GM06990 (cell line): Measurements from ENCODE around the gene DNAJB14.

Source experiments
- DNase-seq: peaks from one replicate; pipeline ENCODE4 v3.0.0-alpha.2; 2011; ENCODE audit not compliant: insufficient read length; ENCODE audit errors: extremely low read depth
- H3K27me3 ChIP-seq: replicated peaks from 2 replicates; pipeline ENCODE4 v1.6.0; 2011; ENCODE audit warnings: low read length; ENCODE audit not compliant: control insufficient read depth, insufficient read depth
- H3K36me3 ChIP-seq: 2 replicates; pipeline ENCODE4 v1.5.1; 2011; ENCODE audit warnings: low read length; ENCODE audit not compliant: control insufficient read depth, insufficient read depth
- H3K4me3 ChIP-seq: replicated peaks from 2 replicates; pipeline ENCODE4 v1.5.1; 2011; ENCODE audit warnings: low read depth, mild to moderate bottlenecking, control low read depth, low read length
- TF ChIP-seq, protein P1 (sequence below): IDR thresholded peaks from 2 replicates; pipeline ENCODE4 v1.5.1; 2011; ENCODE audit warnings: low read length, control low read depth, mild to moderate bottlenecking, inconsistent platforms; ENCODE audit not compliant: insufficient read depth, poor library complexity, severe bottlenecking

DNAJB14 gene

DNA sequence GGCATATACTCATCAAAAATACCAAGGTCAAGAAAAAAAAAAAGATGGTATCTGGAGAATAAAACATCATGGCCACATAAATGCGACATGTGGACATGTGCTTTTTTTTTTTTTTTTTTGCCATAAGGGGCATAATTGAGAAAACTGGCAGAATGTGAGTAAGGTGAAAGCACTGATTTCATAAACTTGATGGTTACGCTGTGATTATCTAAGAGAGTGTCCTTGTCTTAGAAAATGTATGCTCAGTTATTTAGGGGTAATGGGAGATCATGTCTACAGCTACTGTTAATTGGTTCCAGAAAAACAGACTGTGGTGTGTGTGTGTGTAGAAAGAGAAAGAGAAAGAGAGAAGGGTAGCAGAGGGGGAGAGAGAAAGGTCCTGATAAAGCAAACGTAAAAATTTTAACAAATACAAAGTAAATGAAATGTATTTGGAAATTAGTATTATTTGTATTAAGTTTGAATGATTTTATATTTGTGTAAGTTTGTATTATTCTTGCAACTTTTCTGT, 8.1 kb downstream of the DNAJB14 start:
- DNase-seq: no peak
- TF ChIP-seq, protein P1, sequence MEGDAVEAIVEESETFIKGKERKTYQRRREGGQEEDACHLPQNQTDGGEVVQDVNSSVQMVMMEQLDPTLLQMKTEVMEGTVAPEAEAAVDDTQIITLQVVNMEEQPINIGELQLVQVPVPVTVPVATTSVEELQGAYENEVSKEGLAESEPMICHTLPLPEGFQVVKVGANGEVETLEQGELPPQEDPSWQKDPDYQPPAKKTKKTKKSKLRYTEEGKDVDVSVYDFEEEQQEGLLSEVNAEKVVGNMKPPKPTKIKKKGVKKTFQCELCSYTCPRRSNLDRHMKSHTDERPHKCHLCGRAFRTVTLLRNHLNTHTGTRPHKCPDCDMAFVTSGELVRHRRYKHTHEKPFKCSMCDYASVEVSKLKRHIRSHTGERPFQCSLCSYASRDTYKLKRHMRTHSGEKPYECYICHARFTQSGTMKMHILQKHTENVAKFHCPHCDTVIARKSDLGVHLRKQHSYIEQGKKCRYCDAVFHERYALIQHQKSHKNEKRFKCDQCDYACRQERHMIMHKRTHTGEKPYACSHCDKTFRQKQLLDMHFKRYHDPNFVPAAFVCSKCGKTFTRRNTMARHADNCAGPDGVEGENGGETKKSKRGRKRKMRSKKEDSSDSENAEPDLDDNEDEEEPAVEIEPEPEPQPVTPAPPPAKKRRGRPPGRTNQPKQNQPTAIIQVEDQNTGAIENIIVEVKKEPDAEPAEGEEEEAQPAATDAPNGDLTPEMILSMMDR: no peak
- no peak overlapping the region for H3K4me3 ChIP-seq
- H3K27me3 ChIP-seq: no peaks in the 10 kb centered on the region
- no peaks in the 10 kb centered on the region for H3K36me3 ChIP-seq

DNA sequence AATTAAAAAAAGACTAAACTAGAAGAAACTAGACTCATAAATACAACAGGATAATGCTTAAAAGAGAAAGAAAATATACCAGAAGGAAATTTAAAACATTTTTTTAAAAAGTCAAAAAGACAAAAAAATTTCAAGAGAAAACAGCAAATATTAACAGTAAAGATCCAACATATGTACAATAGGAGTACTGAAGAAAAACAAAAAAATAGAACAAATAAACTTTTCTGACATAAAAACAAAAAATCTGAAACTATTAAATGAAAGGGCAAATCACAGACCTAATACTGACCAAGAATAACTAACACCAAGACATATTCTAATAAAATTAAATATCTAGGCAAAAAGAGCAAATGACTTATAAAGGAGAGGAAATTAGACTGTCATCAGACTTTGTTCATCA, 11.5 kb downstream of the DNAJB14 start:
- H3K27me3 ChIP-seq: no peaks in the 10 kb centered on the region
- no peak overlapping the region for H3K4me3 ChIP-seq
- no peak for DNase-seq
- TF ChIP-seq, protein P1: no peak
- no peaks in the 10 kb centered on the region for H3K36me3 ChIP-seq

DNA sequence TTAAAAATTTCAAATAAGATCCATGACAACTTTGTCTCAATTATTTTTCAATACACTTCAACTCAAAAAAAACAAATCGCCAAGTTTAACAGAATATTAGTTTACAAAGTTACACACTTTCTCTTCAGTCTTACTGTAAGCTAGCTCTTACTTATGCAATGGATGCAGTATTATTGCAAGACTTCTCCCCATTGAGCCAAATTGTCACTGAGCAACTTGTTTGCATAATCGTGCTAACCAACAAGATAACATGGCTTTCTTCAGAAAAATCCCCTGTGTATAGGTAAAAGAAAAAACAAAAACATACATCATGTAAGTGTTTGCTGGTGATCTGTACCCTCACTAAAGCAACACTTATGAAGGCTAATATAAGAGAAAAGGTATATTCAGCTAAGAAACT, 18.9 kb downstream of the DNAJB14 start:
- no peak overlapping the region for H3K4me3 ChIP-seq
- TF ChIP-seq, protein P1: no peak
- H3K36me3 ChIP-seq: peaks cover 3% of the 10 kb centered on the region
- no peak for DNase-seq
- H3K27me3 ChIP-seq: no peaks in the 10 kb centered on the region

DNA sequence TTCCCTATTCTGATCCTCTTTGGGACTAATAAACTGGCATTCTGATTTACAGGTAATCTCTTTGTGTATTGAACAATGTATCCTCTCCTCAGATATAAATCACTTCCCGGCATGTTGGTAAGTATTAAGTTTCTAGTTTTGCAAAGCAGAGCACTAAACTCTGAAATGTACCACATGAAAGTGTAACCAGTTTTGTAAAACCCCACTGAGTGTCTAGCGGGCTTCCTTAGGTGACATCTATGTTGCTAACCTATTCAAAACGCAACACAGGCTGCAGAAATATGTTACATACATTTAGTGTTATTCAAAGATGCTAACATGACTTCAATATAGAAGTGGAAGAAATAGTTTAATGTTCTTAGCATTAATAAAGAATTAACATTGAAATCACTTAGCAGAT, 25.2 kb downstream of the DNAJB14 start:
- no peak for DNase-seq
- no peaks in the 10 kb centered on the region for H3K27me3 ChIP-seq
- peaks cover 13% of the 10 kb centered on the region for H3K36me3 ChIP-seq
- no peak overlapping the region for H3K4me3 ChIP-seq
- TF ChIP-seq, protein P1: no peak

DNA sequence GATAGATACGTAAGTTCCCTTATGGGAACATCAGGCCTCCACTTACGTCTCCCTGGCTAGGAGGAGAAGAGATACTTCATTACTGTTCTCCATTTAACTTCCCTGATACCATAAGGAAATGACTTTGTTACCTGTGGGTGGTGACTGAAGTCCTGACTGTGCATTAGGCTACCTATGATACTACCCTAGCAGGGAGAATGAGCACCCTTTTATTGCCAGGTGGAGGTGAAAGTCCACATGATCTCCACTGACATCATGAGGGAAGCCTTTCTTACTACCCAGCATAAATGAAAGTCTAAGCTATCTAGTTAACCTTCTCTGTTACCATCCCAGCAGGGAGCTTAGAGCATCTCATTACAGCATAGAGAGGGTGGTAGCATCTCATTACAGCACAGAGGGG, 27.8 kb downstream of the DNAJB14 start:
- no peak for DNase-seq
- TF ChIP-seq, protein P1: no peak
- H3K27me3 ChIP-seq: no peaks in the 10 kb centered on the region

DNA sequence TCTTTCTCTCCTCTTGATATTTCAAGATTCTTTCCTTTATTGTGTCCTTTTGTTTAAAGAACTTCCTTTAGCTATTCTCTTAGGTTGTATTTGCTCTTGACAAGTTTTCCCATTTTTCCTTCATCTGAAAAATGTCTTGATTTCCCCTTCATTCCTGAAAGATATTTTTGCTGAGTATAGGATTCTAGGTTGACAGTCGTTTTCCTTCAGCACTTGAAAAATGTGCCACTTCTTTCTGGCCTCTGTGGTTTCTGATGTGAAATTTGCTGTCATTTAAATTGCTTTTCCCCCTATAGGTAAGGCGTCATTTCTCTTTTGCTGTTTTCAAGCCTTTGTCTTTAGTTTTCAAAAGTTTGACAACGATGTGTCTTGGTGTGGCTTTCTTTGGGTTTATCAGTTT, 28.8 kb downstream of the DNAJB14 start:
- no peak for DNase-seq
- no peaks in the 10 kb centered on the region for H3K27me3 ChIP-seq
- H3K4me3 ChIP-seq: no peak overlapping the region
- H3K36me3 ChIP-seq: peaks cover 12% of the 10 kb centered on the region
- TF ChIP-seq, protein P1: no peak

More for the DNA sequence above, 27.8 kb downstream of the DNAJB14 start:
- H3K4me3 ChIP-seq: no peak overlapping the region
- peaks cover 12% of the 10 kb centered on the region for H3K36me3 ChIP-seq
